Trophoblast cell (in vitro differentiated cells and primary cell): ENCODE measurements around the gene ACTR8.
A peak's percentile ranks its signal among the peaks of the same experiment; 100 is the strongest.

Source experiments
- DNase-seq, 2 donors: peaks; one replicate each; pipeline ENCODE4 v3.0.0-alpha.2; 2016
- H2AFZ ChIP-seq: 2 replicates; pipeline ENCODE4 v1.6.1; 2013; ENCODE audit warnings: low read length, moderate library complexity, mild to moderate bottlenecking; ENCODE audit not compliant: insufficient read depth, poor library complexity
- H2AK5ac ChIP-seq: 2 replicates; pipeline ENCODE4 v1.6.1; 2013; ENCODE audit warnings: mild to moderate bottlenecking, low read length
- H2BK120ac ChIP-seq: 2 replicates; pipeline ENCODE4 v1.6.1; 2013; ENCODE audit warnings: low read length, mild to moderate bottlenecking, moderate library complexity; ENCODE audit not compliant: insufficient read depth, poor library complexity
- H2BK12ac ChIP-seq: 2 replicates; pipeline ENCODE4 v1.6.1; 2013; ENCODE audit warnings: mild to moderate bottlenecking, low read length, moderate library complexity
- H2BK5ac ChIP-seq: 2 replicates; pipeline ENCODE4 v1.6.1; 2013; ENCODE audit warnings: low read length, low read depth, moderate library complexity, mild to moderate bottlenecking; ENCODE audit not compliant: poor library complexity
- H3K14ac ChIP-seq: 2 replicates; pipeline ENCODE4 v1.6.1; 2013; ENCODE audit warnings: mild to moderate bottlenecking, low read length
- H3K18ac ChIP-seq: 2 replicates; pipeline ENCODE4 v1.6.1; 2013; ENCODE audit warnings: mild to moderate bottlenecking, low read length
- H3K23ac ChIP-seq: 2 replicates; pipeline ENCODE4 v1.6.1; 2013; ENCODE audit warnings: low read length
- H3K27ac ChIP-seq: 2 replicates; pipeline ENCODE4 v1.5.1; 2013; ENCODE audit warnings: low read depth, mild to moderate bottlenecking, inconsistent platforms, low read length, moderate library complexity
- H3K27me3 ChIP-seq: 2 replicates; pipeline ENCODE4 v1.6.1; 2013; ENCODE audit warnings: inconsistent platforms, mild to moderate bottlenecking, low read length, moderate library complexity; ENCODE audit not compliant: insufficient read depth
- H3K36me3 ChIP-seq, 2 experiments: 1 replicate in 1 of 2; 2 replicates in 1 of 2; pipeline ENCODE4 v1.6.1; 2013; ENCODE audit warnings: low read length in 2 of 2, mild to moderate bottlenecking in 2 of 2, moderate library complexity in 1 of 2; ENCODE audit not compliant: insufficient read depth in 2 of 2, control insufficient read depth in 1 of 2
- H3K4ac ChIP-seq: 2 replicates; pipeline ENCODE4 v1.6.1; 2013; ENCODE audit warnings: low read depth, mild to moderate bottlenecking, low read length, moderate library complexity
- H3K4me1 ChIP-seq, 2 experiments: 1 replicate in 1 of 2; 2 replicates in 1 of 2; pipeline ENCODE4 v1.6.1; 2013; ENCODE audit warnings: low read length in 2 of 2, mild to moderate bottlenecking in 2 of 2, moderate library complexity in 1 of 2; ENCODE audit not compliant: insufficient read depth in 2 of 2, control insufficient read depth in 1 of 2
- H3K4me2 ChIP-seq: 2 replicates; pipeline ENCODE4 v1.6.1; 2013; ENCODE audit warnings: inconsistent platforms, mild to moderate bottlenecking, low read length, moderate library complexity
- H3K4me3 ChIP-seq: 2 replicates; pipeline ENCODE4 v1.5.1; 2013; ENCODE audit warnings: mild to moderate bottlenecking, low read depth, low read length, inconsistent platforms
- H3K79me1 ChIP-seq: one replicate; pipeline ENCODE4 v1.6.1; 2013; ENCODE audit warnings: low read length
- H3K79me2 ChIP-seq: 2 replicates; pipeline ENCODE4 v1.6.1; 2013; ENCODE audit warnings: low read length, mild to moderate bottlenecking; ENCODE audit not compliant: control insufficient read depth, insufficient read depth, poor library complexity
- H3K9ac ChIP-seq: 2 replicates; pipeline ENCODE4 v1.6.1; 2013; ENCODE audit warnings: mild to moderate bottlenecking, low read length
- H3K9me3 ChIP-seq: 2 replicates; pipeline ENCODE4 v1.6.1; 2013; ENCODE audit warnings: low read depth, mild to moderate bottlenecking, control low read depth, inconsistent platforms, low read length; ENCODE audit not compliant: insufficient read depth
- H4K12ac ChIP-seq: 2 replicates; pipeline ENCODE4 v1.6.1; 2013; ENCODE audit warnings: low read depth, mild to moderate bottlenecking, low read length, moderate library complexity
- H4K8ac ChIP-seq: 2 replicates; pipeline ENCODE4 v1.6.1; 2013; ENCODE audit warnings: low read depth, mild to moderate bottlenecking, low read length, moderate library complexity
- H4K91ac ChIP-seq: one replicate; pipeline ENCODE4 v1.6.1; 2013; ENCODE audit warnings: low read depth, mild to moderate bottlenecking, low read length, moderate library complexity
- WGBS: extraction: QIAGEN DNeasy Blood & Tissue Kit; methylation state at CpG from one replicate; pipeline ENCODE4 v1.1.7; 2013; ENCODE audit warnings: missing lambda C conversion rate; ENCODE audit not compliant: insufficient read length, insufficient coverage; ENCODE audit errors: extremely low coverage; 5-methylcytosine and 5-hydroxymethylcytosine counted together

Gene ACTR8

GRCh38 chr3:53819163-53819868, 62.6 kb downstream of the ACTR8 start:
- Histone ChIP-seq H2BK12ac (no peak overlapping the region), H2AFZ (no peak overlapping the region), H3K79me2 (no peaks in the 10 kb centered on the region), H3K27ac (no peak overlapping the region), H3K18ac (no peak overlapping the region), H3K14ac (no peak overlapping the region), H3K9me3 (no peaks in the 10 kb centered on the region), H3K23ac (no peak overlapping the region), H4K8ac (no peak overlapping the region), H3K4ac (no peak overlapping the region), H4K91ac (no peak overlapping the region), H3K4me1 (no peaks in the 10 kb centered on the region), H2BK5ac (no peak overlapping the region), H2AK5ac (no peak overlapping the region), H3K27me3 (no peaks in the 10 kb centered on the region), H3K4me2 (no peak overlapping the region), H2BK120ac (no peak overlapping the region), H4K12ac (no peak overlapping the region), H3K36me3 (no peaks in the 10 kb centered on the region), H3K9ac (no peak overlapping the region), H3K4me3 (no peak overlapping the region), H3K79me1 (no peaks in the 10 kb centered on the region)
- peak in 1 of 2 donors; percentile 40 for DNase-seq
- WGBS = no CpG with 5 or more reads among the region's 14 CpGs

GRCh38 chr3:53818221-53819162, 63.5 kb downstream of the ACTR8 start:
- H3K4ac ChIP-seq = no peak overlapping the region
- H3K27me3 ChIP-seq = no peaks in the 10 kb centered on the region
- H4K8ac ChIP-seq = no peak overlapping the region
- no peak overlapping the region for H3K23ac ChIP-seq
- H4K91ac ChIP-seq = no peak overlapping the region
- H3K4me3 ChIP-seq = no peak overlapping the region
- WGBS = no CpG with 5 or more reads among the region's 14 CpGs
- no peak overlapping the region for H4K12ac ChIP-seq
- no peak overlapping the region for H2BK12ac ChIP-seq
- H3K79me1 ChIP-seq = no peaks in the 10 kb centered on the region
- H3K36me3 ChIP-seq = no peaks in the 10 kb centered on the region
- H2BK5ac ChIP-seq = no peak overlapping the region
- H3K4me2 ChIP-seq = no peak overlapping the region
- DNase-seq = no peak
- H2AK5ac ChIP-seq = no peak overlapping the region
- H3K4me1 ChIP-seq = no peaks in the 10 kb centered on the region
- no peak overlapping the region for H3K14ac ChIP-seq
- H3K9me3 ChIP-seq = no peaks in the 10 kb centered on the region
- no peak overlapping the region for H3K18ac ChIP-seq
- H2BK120ac ChIP-seq = no peak overlapping the region
- H2AFZ ChIP-seq = no peak overlapping the region
- H3K27ac ChIP-seq = no peak overlapping the region
- no peak overlapping the region for H3K9ac ChIP-seq
- H3K79me2 ChIP-seq = no peaks in the 10 kb centered on the region

- H2BK12ac ChIP-seq = no peak overlapping the region
- no peak overlapping the region for H3K4me3 ChIP-seq
- no peaks in the 10 kb centered on the region for H3K79me1 ChIP-seq
- no peak overlapping the region for H3K18ac ChIP-seq
- H2AK5ac ChIP-seq = no peak overlapping the region
- H2BK5ac ChIP-seq = no peak overlapping the region
- H3K4ac ChIP-seq = no peak overlapping the region
- H3K36me3 ChIP-seq = no peaks in the 10 kb centered on the region
- no CpG with 5 or more reads among the region's 17 CpGs for WGBS
- no peak overlapping the region for H2AFZ ChIP-seq
- H3K4me2 ChIP-seq = no peak overlapping the region
- no peaks in the 10 kb centered on the region for H3K4me1 ChIP-seq
- H4K8ac ChIP-seq = no peak overlapping the region
- H2BK120ac ChIP-seq = no peak overlapping the region
- no peak for DNase-seq
- no peaks in the 10 kb centered on the region for H3K9me3 ChIP-seq
- H3K23ac ChIP-seq = no peak overlapping the region
- H3K27me3 ChIP-seq = no peaks in the 10 kb centered on the region
- H4K12ac ChIP-seq = no peak overlapping the region
- H3K27ac ChIP-seq = no peak overlapping the region
- no peak overlapping the region for H4K91ac ChIP-seq
- no peak overlapping the region for H3K9ac ChIP-seq
- no peak overlapping the region for H3K14ac ChIP-seq
- H3K79me2 ChIP-seq = no peaks in the 10 kb centered on the region
Measured at GRCh38 chr3:53817809-53818208, 64.1 kb downstream of the ACTR8 start.

- no peak overlapping the region for H3K9ac ChIP-seq
- H3K79me1 ChIP-seq = no peaks in the 10 kb centered on the region
- H2BK5ac ChIP-seq = no peak overlapping the region
- H2BK120ac ChIP-seq = no peak overlapping the region
- no peak overlapping the region for H3K18ac ChIP-seq
- H3K27me3 ChIP-seq = no peaks in the 10 kb centered on the region
- WGBS = no CpG with 5 or more reads among the region's 6 CpGs
- no peak overlapping the region for H3K14ac ChIP-seq
- no peak overlapping the region for H2BK12ac ChIP-seq
- no peak overlapping the region for H2AK5ac ChIP-seq
- H3K4me2 ChIP-seq = no peak overlapping the region
- no peaks in the 10 kb centered on the region for H3K36me3 ChIP-seq
- H3K79me2 ChIP-seq = no peaks in the 10 kb centered on the region
- no peak overlapping the region for H4K8ac ChIP-seq
- no peak overlapping the region for H4K12ac ChIP-seq
- no peaks in the 10 kb centered on the region for H3K9me3 ChIP-seq
- no peak overlapping the region for H3K4me3 ChIP-seq
- H3K27ac ChIP-seq = no peak overlapping the region
- no peak overlapping the region for H3K4ac ChIP-seq
- no peaks in the 10 kb centered on the region for H3K4me1 ChIP-seq
- no peak overlapping the region for H4K91ac ChIP-seq
- DNase-seq = no peak
- H3K23ac ChIP-seq = no peak overlapping the region
- no peak overlapping the region for H2AFZ ChIP-seq
Measured at GRCh38 chr3:53817211-53817610, 64.7 kb downstream of the ACTR8 start.
